Raji (cell line): ENCODE data around the gene ZDHHC3.

ENCODE experiments used
- POLR2A ChIP-seq: IDR thresholded peaks from 2 replicates; pipeline ENCODE4 v1.6.1; 2011; ENCODE audit warnings: low read depth, low read length, control low read depth; ENCODE audit not compliant: insufficient read depth

Gene ZDHHC3

GRCh38 chr3:44929782-44930181, 46.2 kb downstream of the ZDHHC3 start:
- no peak for TF ChIP-seq POLR2A

- no peak for TF ChIP-seq POLR2A
Measured at GRCh38 chr3:44927371-44927770, 48.6 kb downstream of the ZDHHC3 start.

DNA sequence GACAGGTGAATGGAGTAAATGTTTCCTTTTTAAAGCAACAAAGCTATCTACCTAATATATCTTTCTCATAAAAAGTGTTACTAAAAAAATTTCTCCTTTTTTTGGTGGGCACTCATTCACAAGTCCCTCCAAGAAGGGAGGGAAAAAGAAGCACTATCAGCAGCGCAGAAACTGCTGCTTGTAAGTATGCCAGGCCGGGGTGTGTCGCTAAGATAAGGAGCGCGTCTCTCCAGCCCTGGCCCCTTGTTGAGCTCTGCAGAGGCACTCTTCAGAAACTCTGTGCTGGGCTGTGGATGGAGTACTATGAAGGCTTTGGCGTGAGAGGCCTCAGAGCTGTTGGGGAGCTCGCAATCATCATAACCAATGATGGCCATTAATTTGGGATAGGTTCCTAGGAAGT, 49.1 kb downstream of the ZDHHC3 start:
- TF ChIP-seq POLR2A, result no peak

GRCh38 chr3:44926172-44926571, 49.8 kb downstream of the ZDHHC3 start:
- no peak for TF ChIP-seq POLR2A

DNA sequence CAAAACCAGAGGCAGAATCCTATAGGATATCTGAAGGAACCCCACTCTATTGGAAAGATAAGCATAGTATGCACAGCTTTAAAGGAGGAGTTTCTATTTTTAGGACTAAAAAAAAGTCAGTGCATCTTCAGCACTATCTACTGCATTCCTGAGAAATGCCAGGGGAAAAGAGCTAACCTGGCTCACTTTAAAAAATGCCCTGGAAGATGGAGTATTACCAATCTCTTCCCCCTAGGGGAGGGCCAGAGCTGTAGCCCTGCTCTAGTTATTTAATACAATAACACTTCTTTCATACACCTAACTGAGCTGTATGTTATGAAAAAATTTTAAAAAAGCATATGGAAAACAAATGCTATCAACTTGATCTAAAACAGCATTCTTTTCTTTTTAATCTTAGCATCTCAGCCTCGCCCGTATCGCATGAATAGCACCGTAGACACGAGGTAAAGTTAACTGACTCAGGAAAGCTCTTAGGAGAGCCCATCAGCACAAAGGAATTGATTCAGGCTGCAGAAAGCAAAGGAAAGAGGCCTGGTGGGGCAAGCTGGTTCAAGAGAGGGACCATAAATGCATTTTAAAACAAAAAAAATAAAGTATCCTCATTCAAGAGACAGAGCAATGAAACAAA, 51.4 kb downstream of the ZDHHC3 start:
- no peak for TF ChIP-seq POLR2A

DNA sequence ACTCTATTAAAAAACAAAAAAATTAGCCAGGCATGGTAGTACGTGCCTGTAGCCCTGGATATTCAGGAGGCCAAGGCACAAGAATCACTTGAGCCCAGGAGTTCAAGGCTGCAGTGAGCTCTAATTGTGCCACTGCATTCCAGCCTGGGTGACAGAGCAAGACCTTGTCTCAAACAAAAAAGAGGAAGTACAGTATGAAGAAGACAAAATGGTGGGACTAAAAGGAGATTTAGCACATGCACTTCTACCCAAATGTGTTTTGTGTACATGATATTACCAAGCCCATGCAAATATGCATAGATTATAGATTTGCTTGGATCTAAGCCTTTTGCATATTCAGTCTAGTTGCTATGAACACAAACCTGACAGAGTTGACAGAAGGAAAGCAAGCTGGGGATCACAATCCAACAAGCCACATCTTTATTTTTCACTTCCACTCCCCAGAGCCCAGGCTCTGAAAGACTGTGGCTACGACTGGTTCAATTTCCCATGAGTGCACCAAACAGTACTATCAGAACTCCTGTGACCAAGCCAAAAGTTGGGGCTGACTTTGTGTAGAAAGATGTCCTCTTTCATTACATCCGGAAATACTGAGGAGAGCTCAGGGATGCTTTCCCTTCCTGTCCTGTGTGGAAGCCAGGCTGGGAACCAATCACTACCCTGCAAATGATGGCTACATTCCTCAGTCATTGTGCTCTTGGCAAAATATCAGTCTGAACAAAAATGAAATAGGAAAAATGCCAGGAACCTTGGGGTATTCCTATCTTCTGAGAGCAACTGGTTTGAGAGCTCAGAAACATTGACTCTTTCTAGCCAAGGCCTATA, 52.1 kb downstream of the ZDHHC3 start:
- no peak for TF ChIP-seq POLR2A

DNA sequence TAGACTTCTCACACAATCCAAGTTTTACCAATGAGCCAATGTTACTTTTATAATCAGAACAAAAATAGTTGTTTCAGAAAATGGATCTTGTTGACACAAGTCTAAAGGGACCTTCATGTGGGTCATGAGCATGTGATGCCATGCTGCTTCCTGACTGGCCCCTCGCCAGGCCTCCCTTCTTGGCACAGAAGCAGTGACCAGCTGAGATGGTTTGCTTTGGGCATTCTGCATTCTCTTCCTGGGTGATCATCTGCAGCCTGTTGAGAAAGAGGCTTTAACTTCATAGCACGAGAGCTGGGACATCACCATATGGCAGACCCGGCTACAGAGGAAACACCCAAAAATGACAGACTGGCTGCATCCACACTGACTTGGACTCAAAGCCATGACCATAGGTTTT, 55.9 kb downstream of the ZDHHC3 start:
- no peak for TF ChIP-seq POLR2A

DNA sequence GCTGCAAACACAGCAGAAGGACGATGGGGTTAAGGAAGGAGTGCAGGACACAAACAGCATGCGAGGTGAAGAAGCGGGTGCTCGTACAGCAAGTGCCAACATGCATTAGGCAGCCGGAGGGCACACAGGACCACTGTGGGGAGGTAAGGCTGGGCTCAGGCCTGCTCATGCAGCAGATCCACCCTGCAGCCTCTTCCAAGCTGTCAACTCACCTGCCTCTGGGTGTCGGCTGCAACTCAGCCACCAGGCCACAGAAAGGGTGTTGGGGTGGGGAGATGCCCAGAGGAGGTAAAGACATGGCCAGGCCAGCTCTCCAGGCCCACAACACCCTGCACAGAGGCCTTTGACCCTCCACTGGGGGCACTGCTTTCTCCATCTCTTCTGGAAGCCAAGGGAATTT, 57.4 kb downstream of the ZDHHC3 start:
- TF ChIP-seq POLR2A, result no peak

DNA sequence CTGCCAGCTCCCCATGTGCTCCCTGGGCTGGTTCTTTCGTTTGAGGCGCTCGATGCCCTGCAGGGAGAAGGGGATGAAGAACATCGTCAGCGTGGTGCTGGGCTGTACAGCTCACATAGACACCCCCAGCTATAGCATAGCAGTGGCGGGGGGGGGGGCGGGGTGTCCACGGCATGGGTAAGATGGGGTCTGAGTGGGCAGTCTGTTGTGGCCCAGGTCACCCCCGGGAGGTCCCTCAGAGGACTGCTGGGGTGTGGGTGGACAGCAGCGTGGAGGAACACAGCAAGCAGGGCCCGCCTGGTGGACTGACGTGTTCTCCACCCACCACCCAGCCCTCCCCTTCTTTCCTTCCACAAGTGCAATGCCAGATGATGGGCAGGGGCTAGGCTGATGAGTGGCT, 57.9 kb downstream of the ZDHHC3 start:
- no peak for TF ChIP-seq POLR2A

GRCh38 chr3:44915702-44916438, 60.1 kb downstream of the ZDHHC3 start:
- no peak for TF ChIP-seq POLR2A

- TF ChIP-seq POLR2A, result no peak
Measured at GRCh38 chr3:44914936-44915335, 61.0 kb downstream of the ZDHHC3 start.

DNA sequence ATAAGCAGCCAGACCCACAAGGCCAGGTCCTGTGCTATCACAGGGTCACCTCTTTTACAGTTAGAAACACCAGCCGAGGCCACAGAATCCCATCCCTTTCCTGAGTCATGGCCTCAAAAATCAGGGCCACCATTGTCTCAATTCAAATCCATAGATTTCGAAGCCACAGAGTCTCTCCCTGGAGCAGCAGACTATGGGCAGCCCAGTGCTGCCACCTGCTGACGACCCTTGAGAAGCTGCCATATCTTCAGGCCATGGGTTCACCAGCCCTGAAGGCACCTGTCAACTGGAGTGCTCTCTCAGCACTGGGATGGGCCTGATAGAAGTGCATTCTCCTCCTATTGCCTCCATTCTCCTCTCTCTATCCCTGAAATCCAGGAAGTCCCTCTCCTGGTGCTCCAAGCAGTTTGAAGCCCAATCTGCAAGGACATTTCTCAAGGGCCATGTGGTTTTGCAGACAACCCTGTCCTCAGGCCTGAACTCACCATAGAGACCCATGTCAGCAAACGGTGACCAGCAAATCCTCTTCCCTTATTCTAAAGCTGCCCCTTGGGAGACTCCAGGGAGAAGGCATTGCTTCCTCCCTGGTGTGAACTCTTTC, 62.0 kb downstream of the ZDHHC3 start:
- TF ChIP-seq POLR2A, result no peak

- no peak for TF ChIP-seq POLR2A
Measured at GRCh38 chr3:44910693-44911092, 65.3 kb downstream of the ZDHHC3 start.

GRCh38 chr3:44909063-44909462, 66.9 kb downstream of the ZDHHC3 start:
- TF ChIP-seq POLR2A, result no peak

- TF ChIP-seq POLR2A, result no peak
Measured at GRCh38 chr3:44907612-44908011, 68.4 kb downstream of the ZDHHC3 start.
